ENCODE data around the gene MYO1H.
A peak's percentile ranks its signal among the peaks of the same experiment; 100 is the strongest.
"Not testable (repeated sequence)": the region's sequence is repeated elsewhere in the genome, so short reads cannot be mapped to it uniquely, and the experiment has no call there.

Gene MYO1H

GRCh38 chr12:109343677-109344076 is 4.0 kb upstream of the MYO1H start:
- no peak for DNase-seq

GRCh38 chr12:109345428-109345827 is 2.3 kb upstream of the MYO1H start:
- DNase-seq = no peak

GRCh38 chr12:109346920-109347319 is 780 bp upstream of the MYO1H start:
- no peak for DNase-seq

DNA sequence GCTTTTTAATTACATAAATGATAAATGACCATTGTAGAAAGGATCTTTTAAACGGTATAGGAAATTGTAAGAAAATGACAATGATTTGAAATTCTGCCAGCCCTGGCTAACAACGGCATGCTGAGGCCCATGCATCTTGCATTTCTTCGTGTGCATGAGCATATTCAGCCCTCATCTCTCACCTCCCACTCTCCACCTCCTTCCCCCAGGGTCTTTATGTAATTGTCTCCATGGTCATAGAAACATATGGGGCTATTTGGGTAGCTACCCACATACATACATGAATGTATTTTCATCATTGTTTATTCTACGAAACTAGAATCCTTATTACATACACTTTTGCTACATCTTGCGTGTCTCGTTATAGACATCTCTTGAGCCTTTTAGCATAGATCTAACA is 4.5 kb downstream of the MYO1H start:
- no peak for DNase-seq

- no peak for DNase-seq
These were observed 8.9 kb downstream of the MYO1H start for GRCh38 chr12:109356577-109356976.

GRCh38 chr12:109357032-109357431 is 9.3 kb downstream of the MYO1H start:
- no peak for DNase-seq

DNA sequence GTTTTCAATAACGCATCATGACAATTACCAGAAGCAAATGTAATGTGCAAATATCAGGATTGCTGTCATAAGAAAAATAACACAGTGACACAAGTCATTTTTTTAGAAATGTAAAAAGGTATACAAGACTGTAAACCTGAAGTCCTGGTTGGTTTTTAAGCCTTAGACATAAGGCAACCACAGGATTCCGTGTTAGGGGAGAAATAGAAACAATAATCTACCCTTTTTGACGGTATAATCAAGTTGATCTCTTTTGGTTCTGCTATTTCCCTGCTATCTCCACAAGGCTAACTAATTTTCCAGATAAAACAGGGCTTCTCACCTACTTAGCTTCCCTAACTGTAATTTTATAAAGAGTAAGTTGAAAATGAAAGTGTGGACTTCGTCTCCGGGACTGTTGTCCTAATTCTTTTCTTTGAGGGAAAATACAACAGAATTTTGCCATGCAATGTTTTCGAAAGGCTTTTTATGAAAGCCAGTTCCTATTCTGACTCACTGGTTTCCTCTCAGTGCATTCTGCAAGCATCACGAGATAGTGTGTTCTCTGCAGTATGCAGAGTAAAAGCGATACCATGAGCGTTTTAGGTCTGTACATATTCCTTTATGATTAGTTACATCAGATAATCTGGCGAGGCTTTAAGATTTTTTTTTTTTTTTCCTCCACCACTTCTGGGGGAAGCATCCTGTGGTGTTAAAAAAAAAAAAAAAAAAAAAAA is 10.6 kb downstream of the MYO1H start:
- DNase-seq = no peak

- DNase-seq = no peak
These were observed 11.5 kb downstream of the MYO1H start for GRCh38 chr12:109359131-109359690.

GRCh38 chr12:109369831-109370230 is 22.1 kb downstream of the MYO1H start:
- DNase-seq = no peak

DNA sequence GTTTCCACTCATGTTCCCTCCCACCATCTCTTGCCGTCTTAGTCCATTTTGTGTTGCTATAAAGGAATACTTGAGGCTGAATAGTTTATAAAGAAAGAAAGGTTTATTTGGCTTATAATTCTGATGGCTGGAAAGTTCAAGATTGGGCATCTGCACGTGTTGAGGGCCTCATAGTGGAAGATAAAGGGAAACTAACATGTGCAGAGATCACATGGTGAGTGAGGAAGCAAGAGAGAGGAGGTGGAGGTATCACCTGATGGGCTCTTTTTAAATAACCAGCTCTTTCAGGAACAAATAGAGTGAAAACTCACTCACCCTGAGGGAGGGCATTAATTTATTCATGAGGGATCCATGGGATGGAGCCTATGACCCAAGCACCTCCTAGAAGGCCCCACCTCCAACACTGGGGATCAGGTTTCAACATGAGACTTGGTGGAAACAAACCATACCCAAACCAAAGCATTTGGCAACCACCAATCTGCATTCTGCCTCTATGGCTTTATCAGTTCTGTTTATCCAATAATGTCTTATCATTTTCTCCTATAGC is 29.5 kb downstream of the MYO1H start:
- DNase-seq = no peak

DNA sequence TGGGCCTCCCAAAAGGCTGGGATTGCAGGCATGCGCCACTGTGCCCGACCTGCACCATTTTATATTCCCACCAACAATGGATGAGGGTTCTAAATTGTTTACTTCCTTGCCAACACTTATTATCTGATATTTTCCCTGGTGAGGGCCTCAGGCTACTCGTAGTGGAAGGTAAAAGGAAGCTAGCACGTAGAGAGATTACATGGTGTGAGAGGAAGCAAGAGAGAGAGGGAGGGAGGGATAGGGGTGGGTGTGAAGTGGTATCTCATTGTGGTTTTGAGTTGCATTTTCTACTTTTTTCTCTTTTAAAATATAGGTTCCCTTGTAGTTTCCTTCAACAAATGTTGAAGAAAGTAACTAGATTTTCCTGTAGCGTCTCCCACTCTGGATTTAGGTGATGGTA is 30.9 kb downstream of the MYO1H start:
- DNase-seq = no peak

GRCh38 chr12:109382031-109382430 is 34.3 kb downstream of the MYO1H start:
- DNase-seq = no peak

DNA sequence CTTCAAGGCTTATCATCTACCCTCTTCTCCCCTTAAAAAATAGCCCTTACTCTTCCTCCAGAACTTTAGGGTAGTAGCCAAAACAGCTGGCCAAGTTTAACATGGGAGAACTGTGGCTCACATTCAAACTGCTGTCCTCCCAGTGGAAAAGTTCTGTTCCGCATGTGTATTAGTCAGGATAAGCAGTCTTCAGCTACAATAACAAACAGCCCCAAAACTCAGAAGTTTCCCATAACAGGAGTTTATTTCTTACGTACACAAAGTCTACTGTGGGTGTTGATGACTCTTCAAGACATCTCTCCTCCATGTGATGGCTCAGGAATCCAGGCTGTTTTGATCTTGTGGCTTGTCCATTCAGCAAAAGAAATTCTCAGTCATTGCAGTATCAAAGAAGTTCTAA is 35.5 kb downstream of the MYO1H start:
- DNase-seq = no peak

DNA sequence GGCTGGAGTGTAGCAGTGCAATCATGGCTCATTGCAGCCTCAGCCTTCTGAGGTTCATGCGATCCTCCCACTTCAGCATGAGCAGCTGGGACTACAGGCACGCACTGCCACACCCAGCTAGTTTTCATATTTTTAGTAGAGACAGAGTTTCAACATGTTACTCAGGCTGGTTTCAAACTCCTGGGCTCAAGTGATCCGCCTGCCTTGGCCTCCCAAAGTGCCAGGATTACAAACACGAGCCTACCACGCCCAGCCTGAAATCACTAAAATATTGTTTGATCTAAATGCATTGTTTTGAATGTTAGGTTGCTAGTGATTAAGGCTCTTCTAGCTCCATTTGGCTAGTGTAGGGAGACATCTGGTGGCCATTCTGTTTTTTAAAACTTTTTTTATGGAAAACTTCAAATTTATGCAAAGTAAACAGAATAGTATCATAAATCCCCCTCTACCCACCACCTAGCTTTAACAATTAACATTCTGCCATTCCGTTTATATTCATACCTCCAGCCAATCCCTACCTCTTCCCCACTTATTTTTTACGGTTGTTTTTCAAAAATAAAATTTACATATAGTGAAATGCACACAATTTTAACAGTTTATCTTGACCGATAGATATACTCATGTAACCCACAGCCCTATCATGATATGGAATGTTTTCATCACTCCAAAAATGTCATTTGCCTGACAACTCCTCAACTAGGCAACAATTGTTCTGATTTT is 37.8 kb downstream of the MYO1H start:
- DNase-seq = no peak

- DNase-seq = no peak
These were observed 38.3 kb downstream of the MYO1H start for GRCh38 chr12:109386059-109386433.

GRCh38 chr12:109387425-109388166 is 39.9 kb downstream of the MYO1H start:
- no peak for DNase-seq

GRCh38 chr12:109388167-109388563 is 40.5 kb downstream of the MYO1H start:
- no peak for DNase-seq

- no peak for DNase-seq
These were observed 41.4 kb downstream of the MYO1H start for GRCh38 chr12:109389146-109389545.

DNA sequence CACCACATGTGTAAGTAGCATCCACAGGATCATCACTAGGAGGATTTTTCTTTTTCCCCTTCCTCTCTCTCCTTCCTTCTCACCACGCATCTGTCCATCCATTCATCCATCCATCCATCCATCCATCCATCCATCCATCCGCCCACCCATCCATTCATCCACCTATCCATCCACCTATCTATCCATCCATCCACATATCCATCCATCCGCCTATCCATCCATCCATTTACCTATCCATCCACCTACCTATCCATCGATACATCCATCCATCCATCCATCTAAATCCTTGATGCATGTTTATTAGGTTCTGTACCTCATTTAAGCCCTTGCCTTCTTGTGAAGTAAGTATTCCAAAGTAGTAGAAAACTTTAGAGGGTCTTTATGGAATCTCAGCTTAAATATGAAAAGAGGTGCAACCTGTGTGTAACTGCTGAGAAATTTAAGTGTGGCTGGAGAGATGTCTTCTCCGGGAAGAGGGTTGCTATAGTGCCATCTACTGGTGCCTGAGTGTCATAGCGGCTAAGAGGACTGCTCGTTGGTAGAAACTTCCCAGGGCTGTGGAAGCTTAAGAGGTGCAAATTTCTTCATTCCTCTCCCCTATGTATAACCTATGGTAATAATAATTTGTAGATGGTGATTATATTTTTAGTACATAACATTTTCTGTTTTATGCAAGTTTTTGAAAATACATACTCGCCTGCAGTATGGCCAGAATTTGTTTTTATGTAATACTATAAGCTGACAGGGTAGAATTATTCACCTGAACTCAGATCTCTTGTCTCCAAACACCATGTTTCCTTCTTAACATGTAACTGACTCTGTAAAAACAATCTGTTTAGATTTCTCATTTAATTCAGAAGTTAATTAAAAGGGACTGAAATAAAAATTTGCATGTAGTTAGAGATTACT is 46.0 kb downstream of the MYO1H start:
- peak; percentile 27 for DNase-seq

DNA sequence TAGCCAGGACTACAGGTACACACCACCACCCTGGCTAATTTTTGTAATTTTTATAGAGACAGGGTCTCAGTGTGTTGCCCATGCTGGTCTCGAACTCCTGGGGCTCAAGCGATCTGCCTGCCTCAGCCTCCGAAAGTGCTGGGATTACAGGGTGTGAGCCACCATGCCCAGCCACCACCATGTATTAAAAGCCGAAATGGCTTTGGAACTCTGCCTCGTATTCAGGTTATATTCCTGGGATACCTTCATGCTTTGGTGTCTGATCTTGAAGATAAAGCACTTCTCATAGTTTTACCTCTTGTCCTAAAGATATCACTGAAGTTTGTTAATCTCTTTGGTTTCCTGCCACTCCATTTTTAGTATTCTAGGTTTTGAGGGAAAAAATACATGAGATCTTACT is 47.2 kb downstream of the MYO1H start:
- no peak for DNase-seq

DNA sequence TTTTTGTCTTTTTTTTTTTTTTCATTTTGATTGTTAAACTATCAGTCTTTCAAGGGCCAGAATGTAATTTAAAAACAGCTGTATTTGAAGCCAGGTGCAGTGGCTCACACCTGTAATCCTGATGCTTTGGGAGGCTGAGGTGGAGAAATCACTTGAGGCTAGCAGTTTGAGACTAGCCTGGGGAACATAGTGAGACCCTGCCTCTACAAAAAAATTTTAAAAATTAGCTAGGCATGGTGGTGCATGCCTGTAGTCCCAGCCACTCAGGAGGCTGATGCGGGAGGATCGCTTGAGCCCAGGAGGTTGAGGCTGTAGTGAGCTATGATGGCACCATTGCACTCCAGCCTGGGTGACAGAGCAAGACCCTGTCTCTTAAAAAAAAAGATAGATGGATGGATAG is 57.1 kb downstream of the MYO1H start:
- not testable (repeated sequence) for DNase-seq

DNA sequence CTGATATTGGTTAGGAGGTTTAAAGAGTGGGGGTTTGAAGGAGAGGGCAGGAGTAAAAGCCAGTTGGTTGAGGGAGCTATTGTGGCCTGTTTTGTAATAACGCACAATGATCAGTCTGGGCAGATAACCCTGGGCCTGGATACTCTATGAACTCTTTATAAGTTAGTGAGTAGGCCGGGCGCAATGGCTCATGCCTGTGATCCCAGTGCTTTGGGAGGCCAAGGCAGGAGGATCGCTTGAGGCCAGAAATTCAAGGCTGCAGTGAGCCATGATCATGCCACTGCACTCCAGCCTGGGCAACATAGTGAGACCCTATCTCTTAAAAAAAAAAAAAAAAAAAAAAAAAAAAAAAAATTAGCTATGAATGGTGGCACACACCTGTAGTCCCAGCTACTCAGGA is 58.4 kb downstream of the MYO1H start:
- not testable (repeated sequence) for DNase-seq
